SH-SY5Y (cell line): Measurements from ENCODE around the gene EDEM2.

Experiments
- GATA2 ChIP-seq: IDR thresholded peaks from 2 replicates; pipeline ENCODE4 v1.6.1; 2011; ENCODE audit warnings: mild to moderate bottlenecking, low read depth, low read length
- GATA3 ChIP-seq: IDR thresholded peaks from 2 replicates; pipeline ENCODE4 v1.6.1; 2011; ENCODE audit warnings: low read depth, mild to moderate bottlenecking, low read length, moderate library complexity

GRCh38 chr20:35117196-35117595, 29.9 kb downstream of the EDEM2 start:
- TF ChIP-seq GATA2 (no peak), GATA3 (no peak)
